ENCODE results near the gene GDPD2. TPM values are rescaled to one million over a fixed set of nuclear protein-coding genes. Genes with fewer than 3 reads are reported as not detected.

Gene GDPD2
- total RNA-seq, 1 experiment from 2014 or later = 0.44 TPM

DNA sequence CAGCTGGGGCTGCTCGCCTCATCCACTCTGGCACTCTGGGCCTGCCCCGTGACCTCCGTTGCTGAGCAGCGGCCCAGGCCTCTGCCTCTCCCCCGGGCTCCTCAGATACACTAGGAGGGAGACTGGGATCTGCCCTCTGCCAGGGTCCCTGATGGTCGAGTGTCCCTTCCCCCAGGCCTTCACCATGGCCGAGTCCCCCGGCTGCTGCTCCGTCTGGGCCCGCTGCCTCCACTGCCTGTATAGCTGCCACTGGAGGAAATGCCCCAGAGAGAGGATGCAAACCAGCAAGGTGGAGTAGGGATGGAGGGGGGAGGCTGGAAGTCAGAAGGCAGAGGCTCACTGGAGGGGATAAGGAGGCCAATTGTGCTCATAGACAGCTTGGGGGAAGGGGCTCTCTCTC is 1.7 kb downstream of the GDPD2 start:
- no TSS peak for BruUV-seq (replicated peaks)
- Histone ChIP-seq H2AFZ (no peak overlapping the region), H3K79me2 (ENCODE audit: low read depth) (no peaks in the 10 kb centered on the region), H3K36me3 (ENCODE audit: low read depth) (no peaks in the 10 kb centered on the region), H3K9me2 (ENCODE audit: insufficient read depth) (no peaks in the 10 kb centered on the region), H3K4me2 (no peak overlapping the region), H3K4me3 (no peak overlapping the region), H3K27ac (no peak overlapping the region), H4K20me1 (ENCODE audit: insufficient read depth) (no peaks in the 10 kb centered on the region), H3F3A (ENCODE audit: insufficient read depth, low read depth) (no peaks in the 10 kb centered on the region), H3K9me3 (ENCODE audit: insufficient read depth, low read depth) (no peaks in the 10 kb centered on the region), H3K4me1 (replicated peaks; ENCODE audit: insufficient read depth) (no peaks in the 10 kb centered on the region), H3K27me3 (ENCODE audit: insufficient read depth, low read depth) (no peaks in the 10 kb centered on the region)
- intact Hi-C loops (cut with micrococcal nuclease; ENCODE audit: unreplicated experiment) = no loop called here
- TF ChIP-seq EZH2 (IDR thresholded peaks at IDR 0.05; ENCODE audit: low read depth) (no peak), CTCF (conservative IDR thresholded peaks at IDR 0.05) (no peak)
- DNase-seq = no peak
- CTCF ChIA-PET = no interaction called here
- POLR2A ChIA-PET (ENCODE audit: unreplicated experiment) = interaction anchor here (0.6 kb wide), 1 partner anchor 717 kb away, joined by 3 read pairs; no protein-coding TSS in a partner anchor

DNA sequence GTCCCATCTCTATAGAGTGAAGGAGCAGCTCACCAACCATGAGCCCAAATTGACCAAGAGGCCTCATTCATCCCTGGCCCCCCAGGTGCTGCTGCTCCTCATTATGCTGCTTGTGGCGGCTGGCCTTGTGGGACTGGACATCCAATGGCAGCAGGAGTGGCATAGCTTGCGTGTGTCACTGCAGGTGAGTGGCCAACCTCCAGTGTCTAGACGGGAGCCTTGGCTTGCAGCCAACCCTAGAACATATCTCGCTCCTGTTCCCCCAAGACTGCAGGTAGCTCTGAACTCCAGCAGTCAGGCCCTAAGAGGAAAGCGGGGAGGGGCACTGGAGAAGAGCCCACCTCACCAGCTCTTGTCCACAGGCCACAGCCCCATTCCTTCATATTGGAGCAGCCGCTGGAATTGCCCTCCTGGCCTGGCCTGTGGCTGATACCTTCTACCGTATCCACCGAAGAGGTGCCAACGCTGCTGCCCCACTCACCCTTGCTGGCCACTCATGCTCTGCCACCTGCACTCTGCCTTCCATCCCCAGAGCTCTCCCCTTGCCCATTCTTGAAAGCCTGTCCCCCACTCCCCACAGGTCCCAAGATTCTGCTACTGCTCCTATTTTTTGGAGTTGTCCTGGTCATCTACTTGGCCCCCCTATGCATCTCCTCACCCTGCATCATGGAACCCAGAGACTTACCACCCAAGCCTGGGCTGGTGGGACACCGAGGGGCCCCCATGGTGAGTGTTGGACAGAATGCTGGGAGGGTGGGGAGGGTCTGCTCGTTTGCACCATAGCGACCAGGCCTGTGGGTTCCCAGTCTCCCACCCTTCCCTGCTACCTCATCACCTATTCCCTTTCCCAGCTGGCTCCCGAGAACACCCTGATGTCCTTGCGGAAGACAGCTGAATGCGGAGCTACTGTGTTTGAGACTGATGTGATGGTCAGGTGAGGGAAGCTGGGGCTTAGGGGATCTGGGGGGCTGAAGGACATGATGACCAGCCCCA is 3.5 kb downstream of the GDPD2 start:
- DNase-seq = no peak
- no TSS peak for BruUV-seq (replicated peaks)
- ChIA-PET POLR2A (ENCODE audit: unreplicated experiment) (interaction anchor here (0.7 kb wide), 1 partner anchor 295 kb away, joined by 4 read pairs; no protein-coding TSS in a partner anchor), CTCF (no interaction called here)
- Histone ChIP-seq H3K9me2 (ENCODE audit: insufficient read depth) (no peaks in the 10 kb centered on the region), H3K27ac (no peak overlapping the region), H4K20me1 (ENCODE audit: insufficient read depth) (no peaks in the 10 kb centered on the region), H3K4me3 (no peak overlapping the region), H3K4me1 (replicated peaks; ENCODE audit: insufficient read depth) (no peaks in the 10 kb centered on the region), H3K27me3 (ENCODE audit: insufficient read depth, low read depth) (no peaks in the 10 kb centered on the region), H3K4me2 (no peak overlapping the region), H2AFZ (no peak overlapping the region), H3K79me2 (ENCODE audit: low read depth) (no peaks in the 10 kb centered on the region), H3K36me3 (ENCODE audit: low read depth) (no peaks in the 10 kb centered on the region), H3F3A (ENCODE audit: insufficient read depth, low read depth) (no peaks in the 10 kb centered on the region), H3K9me3 (ENCODE audit: insufficient read depth, low read depth) (no peaks in the 10 kb centered on the region)
- TF ChIP-seq CTCF (conservative IDR thresholded peaks at IDR 0.05) (no peak), EZH2 (IDR thresholded peaks at IDR 0.05; ENCODE audit: low read depth) (no peak)
- intact Hi-C loops (cut with micrococcal nuclease; ENCODE audit: unreplicated experiment) = no loop called here

DNA sequence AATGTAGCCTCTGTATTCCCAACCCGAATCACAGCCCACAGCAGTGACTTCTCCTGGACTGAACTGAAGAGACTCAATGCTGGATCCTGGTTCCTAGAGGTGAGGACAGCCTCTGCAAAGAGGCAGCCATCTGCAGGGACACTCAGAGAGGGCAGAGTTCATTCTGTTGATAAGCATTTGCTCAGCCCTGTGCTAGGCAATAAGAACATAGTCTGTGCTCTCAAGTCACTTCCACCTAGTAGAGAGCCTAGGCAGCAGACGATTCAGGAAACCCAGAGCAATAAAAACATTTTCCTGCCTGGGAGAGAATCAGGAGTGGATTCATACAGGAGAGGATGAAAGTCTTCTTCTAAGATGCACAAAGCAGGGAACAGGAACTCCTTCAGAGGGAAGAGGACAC is 4.3 kb downstream of the GDPD2 start:
- no peak overlapping the region for H3K4me2 ChIP-seq
- no peaks in the 10 kb centered on the region for H3K27me3 ChIP-seq (ENCODE audit: insufficient read depth, low read depth)
- H3K9me3 ChIP-seq (ENCODE audit: insufficient read depth, low read depth) = no peaks in the 10 kb centered on the region
- no TSS peak for BruUV-seq (replicated peaks)
- no peak for DNase-seq
- no peak overlapping the region for H3K27ac ChIP-seq
- H3F3A ChIP-seq (ENCODE audit: insufficient read depth, low read depth) = no peaks in the 10 kb centered on the region
- no peak overlapping the region for H3K4me3 ChIP-seq
- H3K79me2 ChIP-seq (ENCODE audit: low read depth) = no peaks in the 10 kb centered on the region
- H3K4me1 ChIP-seq (replicated peaks; ENCODE audit: insufficient read depth) = no peaks in the 10 kb centered on the region
- intact Hi-C loops (cut with micrococcal nuclease; ENCODE audit: unreplicated experiment) = no loop called here
- no peaks in the 10 kb centered on the region for H3K9me2 ChIP-seq (ENCODE audit: insufficient read depth)
- POLR2A ChIA-PET (ENCODE audit: unreplicated experiment) = no interaction called here
- H2AFZ ChIP-seq = no peak overlapping the region
- H3K36me3 ChIP-seq (ENCODE audit: low read depth) = no peaks in the 10 kb centered on the region
- H4K20me1 ChIP-seq (ENCODE audit: insufficient read depth) = no peaks in the 10 kb centered on the region
- TF ChIP-seq EZH2 (IDR thresholded peaks at IDR 0.05; ENCODE audit: low read depth) (no peak), CTCF (conservative IDR thresholded peaks at IDR 0.05) (no peak)
- CTCF ChIA-PET = no interaction called here

Data from PC-9 (cell line).